Central memory CD8-positive, alpha-beta T cell (primary cell): ENCODE results near the gene PAPSS1.
"Not testable (repeated sequence)": the region's sequence is repeated elsewhere in the genome, so short reads cannot be mapped to it uniquely, and the experiment has no call there.

Experiments
- ATAC-seq: fragments of 150-1000 bp; cut with Tn5 transposase; replicated peaks from 2 replicates; pipeline ENCODE4 v1.10.0; 2022; ENCODE audit warnings: mild to moderate bottlenecking, moderate FRiP score, moderate number of reproducible peaks; ENCODE audit not compliant: poor library complexity, severe bottlenecking; ENCODE audit errors: extremely low read depth
- DNase-seq, 2 donors: peaks; one replicate each; pipeline ENCODE4 v3.0.0; 2021; ENCODE audit warnings: low spot score in 2 of 2
- H3K27ac Mint-ChIP-seq: one replicate; pipeline ENCODE4 v1.8.0; 2022; ENCODE audit warnings: low read depth, mild to moderate bottlenecking, moderate library complexity, mixed read lengths
- H3K27me3 Mint-ChIP-seq: one replicate; pipeline ENCODE4 v1.8.0; 2022; ENCODE audit warnings: mixed read lengths
- H3K36me3 Mint-ChIP-seq: one replicate; pipeline ENCODE4 v1.8.0; 2022; ENCODE audit warnings: mild to moderate bottlenecking, moderate library complexity, mixed read lengths; ENCODE audit not compliant: insufficient read depth
- H3K4me1 Mint-ChIP-seq: one replicate; pipeline ENCODE4 v1.8.0; 2022; ENCODE audit warnings: mixed read lengths
- H3K4me3 Mint-ChIP-seq: one replicate; pipeline ENCODE4 v1.8.0; 2022; ENCODE audit warnings: mild to moderate bottlenecking, moderate library complexity, mixed read lengths
- H3K9me3 Mint-ChIP-seq: one replicate; pipeline ENCODE4 v1.8.0; 2022; ENCODE audit warnings: mixed read lengths

Gene PAPSS1

GRCh38 chr4:107740950-107741701 is 21.1 kb upstream of the PAPSS1 start:
- H3K4me3 Mint-ChIP-seq = no peak overlapping the region
- no peaks in the 10 kb centered on the region for H3K9me3 Mint-ChIP-seq
- DNase-seq (no peak), ATAC-seq (no peak)
- peaks cover 7% of the 10 kb centered on the region for H3K27me3 Mint-ChIP-seq
- H3K27ac Mint-ChIP-seq = no peak overlapping the region
- no peaks in the 10 kb centered on the region for H3K4me1 Mint-ChIP-seq
- H3K36me3 Mint-ChIP-seq = no peaks in the 10 kb centered on the region

- no peak for ATAC-seq
- Mint-ChIP-seq H3K27me3 (no peaks in the 10 kb centered on the region), H3K9me3 (no peaks in the 10 kb centered on the region), H3K27ac (no peak overlapping the region), H3K36me3 (no peaks in the 10 kb centered on the region), H3K4me1 (no peaks in the 10 kb centered on the region), H3K4me3 (no peak overlapping the region)
- no peak for DNase-seq
Observed at GRCh38 chr4:107740381-107740780, 20.3 kb upstream of the PAPSS1 start.

GRCh38 chr4:107737450-107737849 is 17.4 kb upstream of the PAPSS1 start:
- H3K9me3 Mint-ChIP-seq = no peaks in the 10 kb centered on the region
- ATAC-seq = no peak
- no peaks in the 10 kb centered on the region for H3K27me3 Mint-ChIP-seq
- no peak overlapping the region for H3K27ac Mint-ChIP-seq
- H3K4me3 Mint-ChIP-seq = no peak overlapping the region
- H3K36me3 Mint-ChIP-seq = no peaks in the 10 kb centered on the region
- DNase-seq = no peak
- no peaks in the 10 kb centered on the region for H3K4me1 Mint-ChIP-seq

- peak; percentile 30 to 33 for DNase-seq
- no peaks in the 10 kb centered on the region for H3K4me1 Mint-ChIP-seq
- H3K27me3 Mint-ChIP-seq = no peaks in the 10 kb centered on the region
- no peak for ATAC-seq
- H3K36me3 Mint-ChIP-seq = no peaks in the 10 kb centered on the region
- no peak overlapping the region for H3K4me3 Mint-ChIP-seq
- H3K27ac Mint-ChIP-seq = no peak overlapping the region
- H3K9me3 Mint-ChIP-seq = no peaks in the 10 kb centered on the region
Observed at GRCh38 chr4:107736924-107737448, 17.0 kb upstream of the PAPSS1 start.

- Mint-ChIP-seq H3K27me3 (no peaks in the 10 kb centered on the region), H3K36me3 (no peaks in the 10 kb centered on the region), H3K27ac (no peak overlapping the region), H3K4me3 (no peak overlapping the region), H3K9me3 (no peaks in the 10 kb centered on the region), H3K4me1 (no peaks in the 10 kb centered on the region)
- ATAC-seq (no peak), DNase-seq (no peak)
Observed at GRCh38 chr4:107736037-107736436, 16.0 kb upstream of the PAPSS1 start.

GRCh38 chr4:107734120-107734519 is 14.1 kb upstream of the PAPSS1 start:
- no peaks in the 10 kb centered on the region for H3K27me3 Mint-ChIP-seq
- H3K4me1 Mint-ChIP-seq = no peaks in the 10 kb centered on the region
- ATAC-seq (no peak), DNase-seq (no peak)
- H3K4me3 Mint-ChIP-seq = no peak overlapping the region
- no peaks in the 10 kb centered on the region for H3K9me3 Mint-ChIP-seq
- no peak overlapping the region for H3K27ac Mint-ChIP-seq
- H3K36me3 Mint-ChIP-seq = no peaks in the 10 kb centered on the region

GRCh38 chr4:107733431-107733925 is 13.4 kb upstream of the PAPSS1 start:
- no peaks in the 10 kb centered on the region for H3K36me3 Mint-ChIP-seq
- H3K4me1 Mint-ChIP-seq = no peaks in the 10 kb centered on the region
- no peak overlapping the region for H3K4me3 Mint-ChIP-seq
- ATAC-seq = no peak
- no peaks in the 10 kb centered on the region for H3K9me3 Mint-ChIP-seq
- no peak for DNase-seq
- peaks cover 6% of the 10 kb centered on the region for H3K27me3 Mint-ChIP-seq
- H3K27ac Mint-ChIP-seq = no peak overlapping the region

- ATAC-seq, H3K4me1 Mint-ChIP-seq, H3K9me3 Mint-ChIP-seq, H3K4me3 Mint-ChIP-seq, DNase-seq, H3K36me3 Mint-ChIP-seq, H3K27ac Mint-ChIP-seq: not testable (repeated sequence)
- peaks cover 13% of the 10 kb centered on the region for H3K27me3 Mint-ChIP-seq
Observed at GRCh38 chr4:107729050-107729449, 9.0 kb upstream of the PAPSS1 start.

GRCh38 chr4:107726131-107726925 is 6.3 kb upstream of the PAPSS1 start:
- H3K27ac Mint-ChIP-seq, ATAC-seq, H3K4me1 Mint-ChIP-seq: not testable (repeated sequence)

GRCh38 chr4:107725281-107725859 is 5.3 kb upstream of the PAPSS1 start:
- Mint-ChIP-seq H3K4me1 (peaks cover 9% of the 10 kb centered on the region), H3K27ac (no peak overlapping the region), H3K4me3 (no peak overlapping the region), H3K9me3 (no peaks in the 10 kb centered on the region), H3K36me3 (peaks cover 6% of the 10 kb centered on the region), H3K27me3 (peaks cover 13% of the 10 kb centered on the region)
- ATAC-seq (no peak), DNase-seq (no peak)

More at GRCh38 chr4:107726131-107726925, 6.3 kb upstream of the PAPSS1 start:
- H3K4me3 Mint-ChIP-seq, H3K36me3 Mint-ChIP-seq, DNase-seq, H3K9me3 Mint-ChIP-seq: not testable (repeated sequence)
- peaks cover 13% of the 10 kb centered on the region for H3K27me3 Mint-ChIP-seq

- ATAC-seq, DNase-seq, H3K27ac Mint-ChIP-seq, H3K27me3 Mint-ChIP-seq, H3K4me3 Mint-ChIP-seq, H3K9me3 Mint-ChIP-seq: not testable (repeated sequence)
- peaks cover 21% of the 10 kb centered on the region for H3K4me1 Mint-ChIP-seq
- peaks cover 11% of the 10 kb centered on the region for H3K36me3 Mint-ChIP-seq
Observed at GRCh38 chr4:107723331-107723730, 3.3 kb upstream of the PAPSS1 start.

GRCh38 chr4:107721436-107722100 is 1.5 kb upstream of the PAPSS1 start:
- no peak for ATAC-seq
- peak overlapping the region; percentile 91 for H3K4me3 Mint-ChIP-seq
- H3K27ac Mint-ChIP-seq = peak overlapping the region; percentile 86
- H3K36me3 Mint-ChIP-seq = peaks cover 13% of the 10 kb centered on the region
- H3K27me3 Mint-ChIP-seq = no peaks in the 10 kb centered on the region
- H3K4me1 Mint-ChIP-seq = peaks cover 29% of the 10 kb centered on the region
- H3K9me3 Mint-ChIP-seq = no peaks in the 10 kb centered on the region
- no peak for DNase-seq
